ENCODE data around the gene MYLK2.

The MYLK2 gene

GRCh38 chr20:31819083-31819784 is at the start of gene MYLK2:
Gene MYLK2 (plus strand): TSS chr20:31819356. CDS start chr20:31819581, 225 bp downstream.
- Histone ChIP-seq H3K27ac (ENCODE audit: low read depth, low read length) (no peak within 1 kb of the TSS), H3K4me1 (ENCODE audit: control insufficient read depth in 1 of 2, insufficient read depth in 2 of 2, low read length in 2 of 2) (peaks cover 3 to 4% of the 10 kb centered on the region in 2 donors)

DNA sequence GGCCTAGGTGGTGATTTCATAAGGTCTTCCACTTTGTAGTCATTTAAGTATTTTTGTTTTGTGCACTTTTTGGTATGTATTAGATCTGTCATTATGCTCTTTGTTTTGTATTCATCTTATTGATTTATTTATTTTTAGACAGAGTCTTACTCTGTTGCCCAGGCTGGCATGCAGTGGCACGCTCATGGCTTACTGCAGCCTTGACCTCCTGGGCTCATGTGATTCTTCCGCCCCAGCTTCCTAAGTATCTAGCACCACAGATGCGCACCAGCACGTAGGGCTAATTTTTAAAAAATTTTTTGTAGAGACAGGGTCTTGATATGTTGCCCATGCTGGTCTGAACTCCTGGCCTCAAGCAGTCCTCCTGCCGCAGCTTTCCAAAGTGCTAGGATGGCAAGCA is 49.5 kb upstream of the MYLK2 start:
- Histone ChIP-seq H3K9ac (ENCODE audit: low read depth in 1 of 2, low read length in 2 of 2) (no peak overlapping the region), H3K27ac (ENCODE audit: low read depth, low read length) (no peak overlapping the region), H3K4me1 (ENCODE audit: control insufficient read depth in 1 of 2, insufficient read depth in 2 of 2, low read length in 2 of 2) (no peaks in the 10 kb centered on the region), H3K27me3 (ENCODE audit: control insufficient read depth in 1 of 2, insufficient read depth in 2 of 2, low read length in 2 of 2) (no peaks in the 10 kb centered on the region), H3K9me3 (ENCODE audit: control insufficient read depth in 1 of 2, low read length in 2 of 2) (no peaks in the 10 kb centered on the region), H3K4me3 (ENCODE audit: low read depth in 1 of 2, low read length in 2 of 2) (no peak overlapping the region), H3K36me3 (ENCODE audit: control insufficient read depth in 1 of 2, insufficient read depth in 2 of 2, low read length in 2 of 2) (peaks cover 0 to 5% of the 10 kb centered on the region in 2 donors)

More at GRCh38 chr20:31819083-31819784, at the start of gene MYLK2:
- Histone ChIP-seq H3K9me3 (ENCODE audit: control insufficient read depth in 1 of 2, low read length in 2 of 2) (no peaks in the 10 kb centered on the region), H3K4me3 (ENCODE audit: low read depth in 1 of 2, low read length in 2 of 2) (no peak within 1 kb of the TSS), H3K9ac (ENCODE audit: low read depth in 1 of 2, low read length in 2 of 2) (no peak within 1 kb of the TSS), H3K36me3 (ENCODE audit: control insufficient read depth in 1 of 2, insufficient read depth in 2 of 2, low read length in 2 of 2) (no peaks in the 10 kb centered on the region), H3K27me3 (ENCODE audit: control insufficient read depth in 1 of 2, insufficient read depth in 2 of 2, low read length in 2 of 2) (no peaks in the 10 kb centered on the region)

DNA sequence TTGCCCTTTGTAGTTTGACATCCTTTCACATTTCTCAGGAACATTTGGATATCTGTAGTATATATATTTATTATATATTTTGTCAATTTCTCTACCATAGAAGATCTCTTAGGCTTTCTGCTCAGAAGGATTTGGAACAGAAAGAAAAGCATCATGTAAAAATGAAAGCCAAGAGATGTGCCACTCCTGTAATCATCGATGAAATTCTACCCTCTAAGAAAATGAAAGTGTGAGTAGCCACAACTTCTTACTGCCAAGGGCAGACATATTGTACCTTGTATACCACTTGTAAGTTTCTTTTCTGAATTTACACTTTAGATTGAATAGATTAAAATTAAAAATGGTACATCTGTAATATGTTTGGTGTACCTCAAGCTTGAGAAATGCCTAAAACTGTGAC is 48.9 kb upstream of the MYLK2 start:
- Histone ChIP-seq H3K27me3 (ENCODE audit: control insufficient read depth in 1 of 2, insufficient read depth in 2 of 2, low read length in 2 of 2) (no peaks in the 10 kb centered on the region), H3K36me3 (ENCODE audit: control insufficient read depth in 1 of 2, insufficient read depth in 2 of 2, low read length in 2 of 2) (peaks cover 0 to 5% of the 10 kb centered on the region in 2 donors), H3K4me1 (ENCODE audit: control insufficient read depth in 1 of 2, insufficient read depth in 2 of 2, low read length in 2 of 2) (no peaks in the 10 kb centered on the region), H3K27ac (ENCODE audit: low read depth, low read length) (no peak overlapping the region), H3K9me3 (ENCODE audit: control insufficient read depth in 1 of 2, low read length in 2 of 2) (no peaks in the 10 kb centered on the region), H3K9ac (ENCODE audit: low read depth in 1 of 2, low read length in 2 of 2) (no peak overlapping the region), H3K4me3 (ENCODE audit: low read depth in 1 of 2, low read length in 2 of 2) (no peak overlapping the region)

- Histone ChIP-seq H3K9me3 (ENCODE audit: control insufficient read depth in 1 of 2, low read length in 2 of 2) (no peaks in the 10 kb centered on the region), H3K36me3 (ENCODE audit: control insufficient read depth in 1 of 2, insufficient read depth in 2 of 2, low read length in 2 of 2) (peaks cover 5 to 23% of the 10 kb centered on the region in 2 donors), H3K9ac (ENCODE audit: low read depth in 1 of 2, low read length in 2 of 2) (no peak overlapping the region), H3K4me1 (ENCODE audit: control insufficient read depth in 1 of 2, insufficient read depth in 2 of 2, low read length in 2 of 2) (no peaks in the 10 kb centered on the region), H3K27me3 (ENCODE audit: control insufficient read depth in 1 of 2, insufficient read depth in 2 of 2, low read length in 2 of 2) (no peaks in the 10 kb centered on the region), H3K27ac (ENCODE audit: low read depth, low read length) (no peak overlapping the region), H3K4me3 (ENCODE audit: low read depth in 1 of 2, low read length in 2 of 2) (no peak overlapping the region)
These were observed 44.7 kb upstream of the MYLK2 start for GRCh38 chr20:31774408-31774807.

GRCh38 chr20:31780839-31781238 is 38.3 kb upstream of the MYLK2 start:
- Histone ChIP-seq H3K36me3 (ENCODE audit: control insufficient read depth in 1 of 2, insufficient read depth in 2 of 2, low read length in 2 of 2) (peaks cover 5 to 29% of the 10 kb centered on the region in 2 donors), H3K27me3 (ENCODE audit: control insufficient read depth in 1 of 2, insufficient read depth in 2 of 2, low read length in 2 of 2) (no peaks in the 10 kb centered on the region), H3K27ac (ENCODE audit: low read depth, low read length) (no peak overlapping the region), H3K9ac (ENCODE audit: low read depth in 1 of 2, low read length in 2 of 2) (no peak overlapping the region), H3K9me3 (ENCODE audit: control insufficient read depth in 1 of 2, low read length in 2 of 2) (no peaks in the 10 kb centered on the region), H3K4me3 (ENCODE audit: low read depth in 1 of 2, low read length in 2 of 2) (no peak overlapping the region), H3K4me1 (ENCODE audit: control insufficient read depth in 1 of 2, insufficient read depth in 2 of 2, low read length in 2 of 2) (no peaks in the 10 kb centered on the region)

- Histone ChIP-seq H3K4me1 (ENCODE audit: control insufficient read depth in 1 of 2, insufficient read depth in 2 of 2, low read length in 2 of 2) (no peaks in the 10 kb centered on the region), H3K9me3 (ENCODE audit: control insufficient read depth in 1 of 2, low read length in 2 of 2) (no peaks in the 10 kb centered on the region), H3K27ac (ENCODE audit: low read depth, low read length) (no peak overlapping the region), H3K27me3 (ENCODE audit: control insufficient read depth in 1 of 2, insufficient read depth in 2 of 2, low read length in 2 of 2) (no peaks in the 10 kb centered on the region), H3K9ac (ENCODE audit: low read depth in 1 of 2, low read length in 2 of 2) (no peak overlapping the region), H3K4me3 (ENCODE audit: low read depth in 1 of 2, low read length in 2 of 2) (no peak overlapping the region), H3K36me3 (ENCODE audit: control insufficient read depth in 1 of 2, insufficient read depth in 2 of 2, low read length in 2 of 2) (peaks cover 5 to 35% of the 10 kb centered on the region in 2 donors)
These were observed 37.2 kb upstream of the MYLK2 start for GRCh38 chr20:31781945-31782344.

DNA sequence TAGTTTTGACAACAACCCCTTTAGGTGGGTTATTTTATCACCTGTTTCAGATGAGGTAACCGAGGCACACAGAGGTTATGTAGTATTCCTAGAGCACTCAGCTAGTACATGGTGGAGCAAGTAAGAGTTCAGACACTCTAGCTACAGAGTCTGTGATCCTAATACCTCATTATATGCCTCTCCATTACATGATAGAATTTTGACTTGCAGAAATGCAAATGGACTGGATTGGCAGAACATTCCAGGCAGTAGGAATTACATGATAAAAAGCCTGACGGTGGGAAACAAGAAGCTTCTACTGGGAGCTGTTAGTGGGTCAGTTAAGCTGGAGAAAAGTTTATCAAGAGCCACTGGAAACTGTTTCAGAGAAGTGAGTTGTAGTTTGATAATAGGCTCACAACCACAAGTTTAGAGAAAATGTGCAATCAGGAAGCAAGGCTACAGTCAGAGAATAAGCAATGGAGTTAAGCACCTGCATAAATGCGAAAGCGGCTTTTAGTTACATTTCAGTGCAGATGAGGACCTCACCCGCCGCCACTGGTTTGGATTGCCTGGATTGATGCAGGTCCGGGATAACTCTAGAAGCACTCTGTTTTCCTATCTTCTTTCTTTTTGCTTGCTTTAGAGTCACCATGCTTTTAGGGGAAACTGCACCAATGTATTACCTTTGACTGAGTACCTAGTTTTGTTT is 34.7 kb upstream of the MYLK2 start:
- Histone ChIP-seq H3K9ac (ENCODE audit: low read depth in 1 of 2, low read length in 2 of 2) (no peak overlapping the region), H3K4me3 (ENCODE audit: low read depth in 1 of 2, low read length in 2 of 2) (no peak overlapping the region)

GRCh38 chr20:31785089-31785488 is 34.1 kb upstream of the MYLK2 start:
- Histone ChIP-seq H3K9ac (ENCODE audit: low read depth in 1 of 2, low read length in 2 of 2) (no peak overlapping the region), H3K4me3 (ENCODE audit: low read depth in 1 of 2, low read length in 2 of 2) (no peak overlapping the region), H3K9me3 (ENCODE audit: control insufficient read depth in 1 of 2, low read length in 2 of 2) (no peaks in the 10 kb centered on the region), H3K27me3 (ENCODE audit: control insufficient read depth in 1 of 2, insufficient read depth in 2 of 2, low read length in 2 of 2) (no peaks in the 10 kb centered on the region), H3K27ac (ENCODE audit: low read depth, low read length) (no peak overlapping the region), H3K36me3 (ENCODE audit: control insufficient read depth in 1 of 2, insufficient read depth in 2 of 2, low read length in 2 of 2) (peaks cover 0 to 18% of the 10 kb centered on the region in 2 donors), H3K4me1 (ENCODE audit: control insufficient read depth in 1 of 2, insufficient read depth in 2 of 2, low read length in 2 of 2) (no peaks in the 10 kb centered on the region)

More for the DNA sequence above, 34.7 kb upstream of the MYLK2 start:
- H3K36me3 ChIP-seq (ENCODE audit: control insufficient read depth in 1 of 2, insufficient read depth in 2 of 2, low read length in 2 of 2), result peaks cover 0 to 19% of the 10 kb centered on the region in 2 donors
- H3K9me3 ChIP-seq (ENCODE audit: control insufficient read depth in 1 of 2, low read length in 2 of 2), result no peaks in the 10 kb centered on the region
- no peaks in the 10 kb centered on the region for H3K4me1 ChIP-seq (ENCODE audit: control insufficient read depth in 1 of 2, insufficient read depth in 2 of 2, low read length in 2 of 2)
- H3K27ac ChIP-seq (ENCODE audit: low read depth, low read length), result no peak overlapping the region
- no peaks in the 10 kb centered on the region for H3K27me3 ChIP-seq (ENCODE audit: control insufficient read depth in 1 of 2, insufficient read depth in 2 of 2, low read length in 2 of 2)

GRCh38 chr20:31788578-31788977 is 30.6 kb upstream of the MYLK2 start:
- H3K36me3 ChIP-seq (ENCODE audit: control insufficient read depth in 1 of 2, insufficient read depth in 2 of 2, low read length in 2 of 2), result peaks cover 0 to 19% of the 10 kb centered on the region in 2 donors
- no peaks in the 10 kb centered on the region for H3K27me3 ChIP-seq (ENCODE audit: control insufficient read depth in 1 of 2, insufficient read depth in 2 of 2, low read length in 2 of 2)
- H3K4me3 ChIP-seq (ENCODE audit: low read depth in 1 of 2, low read length in 2 of 2), result no peak overlapping the region
- no peak overlapping the region for H3K27ac ChIP-seq (ENCODE audit: low read depth, low read length)
- no peaks in the 10 kb centered on the region for H3K4me1 ChIP-seq (ENCODE audit: control insufficient read depth in 1 of 2, insufficient read depth in 2 of 2, low read length in 2 of 2)
- no peaks in the 10 kb centered on the region for H3K9me3 ChIP-seq (ENCODE audit: control insufficient read depth in 1 of 2, low read length in 2 of 2)
- no peak overlapping the region for H3K9ac ChIP-seq (ENCODE audit: low read depth in 1 of 2, low read length in 2 of 2)

GRCh38 chr20:31790401-31790800 is 28.8 kb upstream of the MYLK2 start:
- Histone ChIP-seq H3K4me1 (ENCODE audit: control insufficient read depth in 1 of 2, insufficient read depth in 2 of 2, low read length in 2 of 2) (no peaks in the 10 kb centered on the region), H3K27ac (ENCODE audit: low read depth, low read length) (no peak overlapping the region), H3K9ac (ENCODE audit: low read depth in 1 of 2, low read length in 2 of 2) (no peak overlapping the region), H3K9me3 (ENCODE audit: control insufficient read depth in 1 of 2, low read length in 2 of 2) (no peaks in the 10 kb centered on the region), H3K36me3 (ENCODE audit: control insufficient read depth in 1 of 2, insufficient read depth in 2 of 2, low read length in 2 of 2) (peaks cover 0 to 14% of the 10 kb centered on the region in 2 donors), H3K4me3 (ENCODE audit: low read depth in 1 of 2, low read length in 2 of 2) (no peak overlapping the region), H3K27me3 (ENCODE audit: control insufficient read depth in 1 of 2, insufficient read depth in 2 of 2, low read length in 2 of 2) (no peaks in the 10 kb centered on the region)

All from duodenal mucosa (tissue), 2 donors.